ENCODE results near the gene NDUFS1. TPM values are rescaled to one million over a fixed set of nuclear protein-coding genes. Genes with fewer than 3 reads are reported as not detected.
A peak's percentile ranks its signal among the peaks of the same experiment; 100 is the strongest.
"Not testable (repeated sequence)": the region's sequence is repeated elsewhere in the genome, so short reads cannot be mapped to it uniquely, and the experiment has no call there.

The NDUFS1 gene
- total and polyA plus RNA-seq, 5 donors from 2014 or later: 33.9 to 51.5 (median 41.4) TPM

GRCh38 chr2:206176121-206176520, 16.9 kb upstream of the NDUFS1 start:
- ATAC-seq (ENCODE audit: low read depth in 2 of 2) (no peak), DNase-seq (no peak)
- H3K4me3 ChIP-seq (ENCODE audit: low read depth, low read length): no peak overlapping the region
- peaks cover 2% of the 10 kb centered on the region for H3K27me3 ChIP-seq (ENCODE audit: control insufficient read depth, insufficient read depth, low read length)
- H3K9me3 Mint-ChIP-seq: no peaks in the 10 kb centered on the region
- H3K4me1 Mint-ChIP-seq: no peaks in the 10 kb centered on the region
- H3K27ac ChIP-seq (ENCODE audit: insufficient read depth, low read length, poor library complexity, severe bottlenecking): no peak overlapping the region
- no peak overlapping the region for H3K4me3 Mint-ChIP-seq
- no peaks in the 10 kb centered on the region for H3K36me3 ChIP-seq (ENCODE audit: control insufficient read depth, insufficient read depth, low read length)
- H3K27me3 Mint-ChIP-seq: peaks cover 5% of the 10 kb centered on the region
- H3K36me3 Mint-ChIP-seq: no peaks in the 10 kb centered on the region
- H3K9me3 ChIP-seq (ENCODE audit: control insufficient read depth in 2 of 2, low read length in 2 of 2): no peaks in the 10 kb centered on the region
- H3K4me1 ChIP-seq (ENCODE audit: control insufficient read depth, insufficient read depth, low read length, poor library complexity, severe bottlenecking): no peaks in the 10 kb centered on the region
- no peak overlapping the region for H3K27ac Mint-ChIP-seq

GRCh38 chr2:206173147-206173546, 13.9 kb upstream of the NDUFS1 start:
- DNase-seq (no peak), ATAC-seq (ENCODE audit: low read depth in 2 of 2) (no peak)
- H3K36me3 Mint-ChIP-seq: peaks cover 10% of the 10 kb centered on the region
- no peaks in the 10 kb centered on the region for H3K36me3 ChIP-seq (ENCODE audit: control insufficient read depth, insufficient read depth, low read length)
- H3K27me3 Mint-ChIP-seq: peaks cover 5% of the 10 kb centered on the region
- no peaks in the 10 kb centered on the region for H3K9me3 Mint-ChIP-seq
- no peak overlapping the region for H3K4me3 ChIP-seq (ENCODE audit: low read depth, low read length)
- H3K4me3 Mint-ChIP-seq: no peak overlapping the region
- no peak overlapping the region for H3K27ac ChIP-seq (ENCODE audit: insufficient read depth, low read length, poor library complexity, severe bottlenecking)
- peaks cover 2% of the 10 kb centered on the region for H3K27me3 ChIP-seq (ENCODE audit: control insufficient read depth, insufficient read depth, low read length)
- no peaks in the 10 kb centered on the region for H3K4me1 Mint-ChIP-seq
- no peaks in the 10 kb centered on the region for H3K4me1 ChIP-seq (ENCODE audit: control insufficient read depth, insufficient read depth, low read length, poor library complexity, severe bottlenecking)
- no peaks in the 10 kb centered on the region for H3K9me3 ChIP-seq (ENCODE audit: control insufficient read depth in 2 of 2, low read length in 2 of 2)
- H3K27ac Mint-ChIP-seq: no peak overlapping the region

- not testable (repeated sequence) for H3K27me3 Mint-ChIP-seq; H3K4me1 ChIP-seq (ENCODE audit: control insufficient read depth, insufficient read depth, low read length, poor library complexity, severe bottlenecking); H3K4me3 Mint-ChIP-seq; H3K4me3 ChIP-seq (ENCODE audit: low read depth, low read length); DNase-seq; H3K27ac ChIP-seq (ENCODE audit: insufficient read depth, low read length, poor library complexity, severe bottlenecking); H3K27me3 ChIP-seq (ENCODE audit: control insufficient read depth, insufficient read depth, low read length); H3K27ac Mint-ChIP-seq; H3K9me3 ChIP-seq (ENCODE audit: control insufficient read depth in 2 of 2, low read length in 2 of 2); H3K4me1 Mint-ChIP-seq; ATAC-seq (ENCODE audit: low read depth in 2 of 2); H3K36me3 ChIP-seq (ENCODE audit: control insufficient read depth, insufficient read depth, low read length); H3K9me3 Mint-ChIP-seq
- H3K36me3 Mint-ChIP-seq: peaks cover 12% of the 10 kb centered on the region
Observed at GRCh38 chr2:206171624-206172397, 12.6 kb upstream of the NDUFS1 start.

GRCh38 chr2:206168230-206168629, 9.0 kb upstream of the NDUFS1 start:
- not testable (repeated sequence) for H3K4me3 Mint-ChIP-seq; H3K4me1 ChIP-seq (ENCODE audit: control insufficient read depth, insufficient read depth, low read length, poor library complexity, severe bottlenecking); H3K36me3 ChIP-seq (ENCODE audit: control insufficient read depth, insufficient read depth, low read length); DNase-seq; H3K27ac ChIP-seq (ENCODE audit: insufficient read depth, low read length, poor library complexity, severe bottlenecking); H3K9me3 ChIP-seq (ENCODE audit: control insufficient read depth in 2 of 2, low read length in 2 of 2); H3K27me3 ChIP-seq (ENCODE audit: control insufficient read depth, insufficient read depth, low read length); H3K9me3 Mint-ChIP-seq; ATAC-seq (ENCODE audit: low read depth in 2 of 2); H3K27me3 Mint-ChIP-seq; H3K4me3 ChIP-seq (ENCODE audit: low read depth, low read length); H3K27ac Mint-ChIP-seq
- H3K36me3 Mint-ChIP-seq: peaks cover 25% of the 10 kb centered on the region
- H3K4me1 Mint-ChIP-seq: peaks cover 5 to 14% (median 6%) of the 10 kb centered on the region in 4 donors

GRCh38 chr2:206164261-206164862, 5.1 kb upstream of the NDUFS1 start:
- peak overlapping the region in 2 of 3 donors; percentile 5 to 49 for H3K27ac Mint-ChIP-seq
- no peaks in the 10 kb centered on the region for H3K9me3 Mint-ChIP-seq
- peaks cover 17% of the 10 kb centered on the region for H3K4me1 ChIP-seq (ENCODE audit: control insufficient read depth, insufficient read depth, low read length, poor library complexity, severe bottlenecking)
- DNase-seq (peak; percentile 21 to 28 (median 24)), ATAC-seq (ENCODE audit: low read depth in 2 of 2) (no peak)
- H3K9me3 ChIP-seq (ENCODE audit: control insufficient read depth in 2 of 2, low read length in 2 of 2): no peaks in the 10 kb centered on the region
- peaks cover 24% of the 10 kb centered on the region for H3K36me3 ChIP-seq (ENCODE audit: control insufficient read depth, insufficient read depth, low read length)
- peaks cover 35% of the 10 kb centered on the region for H3K36me3 Mint-ChIP-seq
- H3K4me3 ChIP-seq (ENCODE audit: low read depth, low read length): no peak overlapping the region
- peaks cover 22 to 45% (median 33%) of the 10 kb centered on the region in 4 donors for H3K4me1 Mint-ChIP-seq
- H3K27ac ChIP-seq (ENCODE audit: insufficient read depth, low read length, poor library complexity, severe bottlenecking): no peak overlapping the region
- no peaks in the 10 kb centered on the region for H3K27me3 Mint-ChIP-seq
- peak overlapping the region in 1 of 4 donors; percentile 71 for H3K4me3 Mint-ChIP-seq
- no peaks in the 10 kb centered on the region for H3K27me3 ChIP-seq (ENCODE audit: control insufficient read depth, insufficient read depth, low read length)

- no peaks in the 10 kb centered on the region for H3K9me3 Mint-ChIP-seq
- DNase-seq (peak in 1 of 3 donors; percentile 6), ATAC-seq (ENCODE audit: low read depth in 2 of 2) (no peak)
- H3K27ac Mint-ChIP-seq: peak overlapping the region in 2 of 3 donors; percentile 11 to 48
- Histone ChIP-seq H3K4me1 (ENCODE audit: control insufficient read depth, insufficient read depth, low read length, poor library complexity, severe bottlenecking) (peaks cover 22% of the 10 kb centered on the region), H3K27ac (ENCODE audit: insufficient read depth, low read length, poor library complexity, severe bottlenecking) (no peak overlapping the region), H3K36me3 (ENCODE audit: control insufficient read depth, insufficient read depth, low read length) (peaks cover 24% of the 10 kb centered on the region), H3K27me3 (ENCODE audit: control insufficient read depth, insufficient read depth, low read length) (no peaks in the 10 kb centered on the region), H3K9me3 (ENCODE audit: control insufficient read depth in 2 of 2, low read length in 2 of 2) (no peaks in the 10 kb centered on the region), H3K4me3 (ENCODE audit: low read depth, low read length) (no peak overlapping the region)
- H3K4me1 Mint-ChIP-seq: peaks cover 29 to 52% (median 39%) of the 10 kb centered on the region in 4 donors
- no peaks in the 10 kb centered on the region for H3K27me3 Mint-ChIP-seq
- peak overlapping the region in 2 of 4 donors; percentile 18 to 76 for H3K4me3 Mint-ChIP-seq
- peaks cover 31% of the 10 kb centered on the region for H3K36me3 Mint-ChIP-seq
Observed at GRCh38 chr2:206163251-206163880, 4.1 kb upstream of the NDUFS1 start.

GRCh38 chr2:206162401-206162800, 3.2 kb upstream of the NDUFS1 start:
- not testable (repeated sequence) for H3K27ac Mint-ChIP-seq; H3K4me3 ChIP-seq (ENCODE audit: low read depth, low read length); H3K27ac ChIP-seq (ENCODE audit: insufficient read depth, low read length, poor library complexity, severe bottlenecking); H3K27me3 Mint-ChIP-seq; H3K9me3 ChIP-seq (ENCODE audit: control insufficient read depth in 2 of 2, low read length in 2 of 2); DNase-seq; H3K9me3 Mint-ChIP-seq; H3K27me3 ChIP-seq (ENCODE audit: control insufficient read depth, insufficient read depth, low read length); ATAC-seq (ENCODE audit: low read depth in 2 of 2)
- Histone ChIP-seq H3K36me3 (ENCODE audit: control insufficient read depth, insufficient read depth, low read length) (peaks cover 24% of the 10 kb centered on the region), H3K4me1 (ENCODE audit: control insufficient read depth, insufficient read depth, low read length, poor library complexity, severe bottlenecking) (peaks cover 31% of the 10 kb centered on the region)
- H3K36me3 Mint-ChIP-seq: peaks cover 31% of the 10 kb centered on the region
- peaks cover 32 to 58% (median 44%) of the 10 kb centered on the region in 4 donors for H3K4me1 Mint-ChIP-seq
- peak overlapping the region in 2 of 4 donors; percentile 40 to 76 for H3K4me3 Mint-ChIP-seq
